COLO668 (cell line): ENCODE results near the gene SHE.

Experiments
- DNase-seq: peaks from one replicate; lab custom pipeline; 2025; ENCODE audit not compliant: unreplicated experiment; lab: John Stamatoyannopoulos, UW

SHE gene

GRCh38 chr1:154453161-154453560 lies 49.1 kb downstream of the SHE start:
- DNase-seq, result no peak

GRCh38 chr1:154448331-154448811 lies 53.8 kb downstream of the SHE start:
- DNase-seq, result no peak

DNA sequence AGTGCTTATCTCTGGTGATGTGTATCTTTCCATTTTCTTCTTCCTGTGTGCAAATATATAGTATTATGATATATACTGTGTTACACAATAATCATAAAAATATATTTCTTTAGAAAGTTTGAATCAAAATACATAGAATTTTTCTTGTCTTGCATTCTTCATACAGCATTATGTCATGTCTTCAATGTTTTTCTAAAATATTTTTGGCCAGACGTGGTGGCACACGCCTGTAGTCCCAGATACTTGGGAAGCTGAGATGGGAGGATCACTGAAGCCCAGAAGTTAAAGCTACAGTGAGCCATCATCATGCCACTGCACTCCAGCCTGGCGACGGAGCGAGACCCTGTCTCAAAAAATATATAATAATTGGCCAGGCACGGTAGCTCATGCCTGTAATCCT lies 55.4 kb downstream of the SHE start:
- DNase-seq, result no peak

DNA sequence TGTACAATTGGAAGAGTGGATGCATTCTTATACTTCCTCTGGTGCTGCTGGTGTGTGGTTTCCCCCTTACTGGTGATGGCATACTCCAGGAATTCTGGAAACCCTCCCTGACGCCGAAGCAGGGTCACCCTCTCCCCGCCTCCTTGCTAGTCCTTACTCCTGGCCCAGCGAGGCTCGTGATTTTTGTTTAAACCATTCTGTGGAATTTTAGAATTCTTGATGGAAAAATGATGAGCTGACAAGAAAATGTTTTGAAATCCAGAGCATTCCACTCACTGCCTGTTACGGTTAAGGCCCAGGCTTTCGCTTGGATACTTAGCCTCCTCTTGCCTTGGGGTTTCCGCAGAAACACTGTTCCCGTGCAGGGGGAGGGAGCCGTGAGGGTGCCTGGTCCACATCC lies 55.9 kb downstream of the SHE start:
- no peak for DNase-seq

- no peak for DNase-seq
These were observed 57.2 kb downstream of the SHE start for GRCh38 chr1:154445040-154445472.

DNA sequence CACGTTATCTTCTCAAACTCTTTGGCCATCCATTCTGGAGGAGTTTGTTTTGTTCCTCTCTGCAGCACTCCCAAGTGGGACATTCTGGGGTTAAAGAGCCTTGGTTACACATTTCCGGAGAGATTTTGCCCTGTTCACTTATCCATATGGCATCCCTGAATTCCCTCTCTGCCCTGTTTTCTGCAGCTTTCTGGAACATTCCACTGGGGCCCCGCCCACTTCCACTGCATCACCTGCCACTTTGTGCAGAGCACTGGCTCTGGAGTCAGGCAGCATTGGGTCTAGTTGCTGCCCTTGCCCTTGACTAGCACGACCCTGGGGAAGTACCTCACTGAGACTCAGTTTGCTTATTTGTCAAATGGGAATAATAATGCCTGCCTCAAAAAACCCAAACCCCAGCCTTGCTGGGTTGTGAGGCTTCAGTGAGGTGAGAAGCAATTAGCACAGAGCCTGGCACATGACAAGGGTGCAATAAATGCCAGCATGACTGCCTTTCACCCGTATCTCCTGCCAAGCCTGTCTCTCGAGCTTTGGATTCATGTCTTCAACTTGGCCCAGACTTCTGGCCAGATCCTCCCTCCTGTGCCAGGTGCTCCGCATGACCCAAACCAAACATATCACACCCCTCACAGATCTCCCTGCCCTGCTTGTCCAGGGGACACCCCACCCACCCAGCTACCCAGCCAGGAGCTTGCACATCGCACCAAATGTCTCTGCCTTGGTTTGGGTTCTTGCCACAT lies 58.8 kb downstream of the SHE start:
- no peak for DNase-seq

GRCh38 chr1:154442006-154442740 lies 60.0 kb downstream of the SHE start:
- DNase-seq, result no peak

- DNase-seq, result no peak
These were observed 60.8 kb downstream of the SHE start for GRCh38 chr1:154441241-154441888.

DNA sequence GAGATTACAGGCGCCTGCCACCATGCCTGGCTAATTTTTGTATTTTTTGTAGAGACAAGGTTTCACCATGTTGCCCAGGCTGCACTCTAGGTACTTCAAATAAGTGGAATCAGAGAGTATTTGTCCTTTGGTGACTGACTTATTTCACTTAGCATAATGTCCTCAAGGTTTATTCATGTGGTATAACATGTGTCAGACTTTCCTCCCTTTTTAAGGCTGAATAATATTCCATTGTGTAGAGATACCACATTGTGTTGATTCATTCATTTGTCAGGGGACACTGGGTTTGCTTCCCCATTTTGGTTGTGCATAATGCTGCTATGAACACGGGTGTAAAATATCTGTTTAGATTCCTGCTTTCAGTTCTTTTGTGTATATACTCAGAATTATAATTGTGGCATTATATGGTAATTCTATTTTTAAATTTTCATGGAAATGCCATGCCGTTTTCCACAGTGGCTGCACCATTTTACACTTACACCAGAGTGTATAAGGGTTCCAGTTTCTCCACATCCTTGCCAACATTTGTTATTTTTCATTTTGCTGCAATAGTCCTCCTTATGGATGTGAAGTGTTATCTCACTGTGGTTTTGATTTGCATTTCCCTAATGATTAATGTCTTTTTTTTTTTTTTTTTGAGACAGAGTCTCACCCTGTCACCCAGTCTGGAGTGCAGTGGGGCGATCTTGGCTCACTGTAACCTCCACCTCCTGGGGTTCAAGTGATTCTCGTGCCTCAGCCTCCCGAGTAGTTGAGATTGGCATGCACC lies 62.0 kb downstream of the SHE start:
- DNase-seq, result no peak

GRCh38 chr1:154436433-154436832 lies 65.8 kb downstream of the SHE start:
- no peak for DNase-seq

DNA sequence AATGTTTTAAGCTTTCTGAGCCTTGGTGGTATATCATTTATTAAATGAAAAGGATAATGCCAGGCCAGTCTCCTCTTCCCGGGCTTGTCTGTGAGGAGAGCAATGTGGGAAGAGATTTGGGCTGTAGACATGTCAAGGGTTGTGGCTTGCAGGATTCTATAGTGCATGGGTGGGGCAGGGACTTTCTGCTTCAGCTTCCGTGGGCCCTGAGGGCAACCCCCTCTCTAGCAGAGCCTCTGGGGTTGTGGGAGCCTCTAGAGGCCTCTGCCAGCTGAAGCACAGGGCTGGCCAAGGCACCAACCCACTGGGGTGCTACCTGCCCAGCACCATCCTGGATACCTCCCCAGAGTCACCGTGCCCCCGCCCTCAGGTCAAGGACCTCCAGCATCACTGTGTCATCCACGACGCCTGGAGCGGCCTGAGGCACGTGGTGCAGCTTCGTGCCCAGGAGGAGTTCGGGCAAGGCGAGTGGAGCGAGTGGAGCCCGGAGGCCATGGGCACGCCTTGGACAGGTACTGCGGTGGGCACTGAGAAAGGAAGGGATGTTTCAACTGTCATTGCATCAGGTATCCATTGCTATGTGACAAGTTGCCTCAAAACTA lies 66.5 kb downstream of the SHE start:
- DNase-seq, result no peak

DNA sequence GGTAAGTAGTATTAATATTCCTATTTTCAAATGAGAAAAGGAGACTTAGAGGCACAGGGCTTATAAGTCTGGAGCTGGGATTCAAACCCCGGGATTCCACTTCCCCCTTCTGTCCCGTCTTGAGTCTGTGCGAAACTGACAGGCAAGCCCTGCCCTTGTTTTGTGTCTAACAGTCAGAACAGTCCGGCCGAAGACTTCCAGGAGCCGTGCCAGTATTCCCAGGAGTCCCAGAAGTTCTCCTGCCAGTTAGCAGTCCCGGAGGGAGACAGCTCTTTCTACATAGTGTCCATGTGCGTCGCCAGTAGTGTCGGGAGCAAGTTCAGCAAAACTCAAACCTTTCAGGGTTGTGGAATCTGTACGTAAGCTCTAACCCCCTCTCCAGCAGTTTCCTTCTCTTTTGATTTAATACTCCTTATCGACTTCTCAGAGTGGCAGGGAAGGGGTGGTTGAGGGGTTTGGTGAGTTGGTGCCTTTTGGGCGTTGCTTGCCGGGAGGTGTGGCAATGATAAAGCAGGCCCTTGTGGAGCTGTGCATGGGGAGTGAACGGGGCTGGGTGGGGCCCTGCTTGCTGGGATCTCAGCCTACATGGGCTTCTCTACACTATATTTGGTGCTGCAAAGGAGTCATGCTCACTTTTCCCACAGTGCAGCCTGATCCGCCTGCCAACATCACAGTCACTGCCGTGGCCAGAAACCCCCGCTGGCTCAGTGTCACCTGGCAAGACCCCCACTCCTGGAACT lies 67.7 kb downstream of the SHE start:
- DNase-seq, result no peak

DNA sequence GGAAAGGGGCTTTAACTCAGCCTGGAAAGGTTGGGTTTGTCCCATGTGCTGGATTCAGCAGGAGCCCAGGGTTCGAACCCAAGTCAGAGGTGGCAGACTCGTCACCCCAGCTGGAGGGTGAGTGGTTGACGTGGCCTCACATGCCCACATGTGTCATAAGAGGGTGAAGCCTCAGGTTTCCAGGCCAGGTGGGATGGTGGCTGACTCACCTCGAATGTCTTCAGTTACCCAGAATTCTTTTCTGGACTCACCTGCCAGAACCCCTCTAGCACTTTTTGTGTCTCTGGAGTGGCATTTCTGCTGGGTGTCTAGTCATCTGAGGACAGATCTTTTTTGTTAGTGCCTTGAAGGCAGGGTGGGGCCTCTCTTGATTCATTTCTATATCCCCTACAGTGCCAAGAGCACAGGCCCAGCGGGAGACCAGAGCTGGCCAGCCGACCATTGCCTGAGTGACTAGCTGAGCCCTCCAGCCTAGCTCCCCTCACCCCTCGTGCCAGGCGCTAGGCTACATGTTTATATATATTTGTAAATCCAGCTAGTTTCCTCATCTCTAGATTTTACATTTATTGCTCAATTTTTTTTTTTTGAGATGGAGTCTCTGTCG lies 68.9 kb downstream of the SHE start:
- DNase-seq, result peak; percentile 15

GRCh38 chr1:154431586-154432373 lies 70.4 kb downstream of the SHE start:
- DNase-seq, result no peak

- DNase-seq, result no peak
These were observed 71.3 kb downstream of the SHE start for GRCh38 chr1:154430903-154431302.

- no peak for DNase-seq
These were observed 72.2 kb downstream of the SHE start for GRCh38 chr1:154429841-154430611.
